Measurements from ENCODE around the gene PICK1. TPM values are rescaled to one million over a fixed set of nuclear protein-coding genes. Genes with fewer than 3 reads are reported as not detected.

Gene PICK1
- total RNA-seq, 1 experiment from 2014 or later = 7.3 TPM

- no peak overlapping the region for H3K4me3 ChIP-seq
- no peaks in the 10 kb centered on the region for H3K36me3 ChIP-seq
- H3K27me3 ChIP-seq = no peaks in the 10 kb centered on the region
- no peak for DNase-seq
- no peaks in the 10 kb centered on the region for H3K9me3 ChIP-seq
These were observed 16.0 kb upstream of the PICK1 start for GRCh38 chr22:38040953-38041759.

- Histone ChIP-seq H3K36me3 (no peaks in the 10 kb centered on the region), H3K27me3 (no peaks in the 10 kb centered on the region), H3K9me3 (no peaks in the 10 kb centered on the region), H3K4me3 (no peak overlapping the region)
- no peak for DNase-seq
These were observed 15.3 kb upstream of the PICK1 start for GRCh38 chr22:38041760-38042487.

DNA sequence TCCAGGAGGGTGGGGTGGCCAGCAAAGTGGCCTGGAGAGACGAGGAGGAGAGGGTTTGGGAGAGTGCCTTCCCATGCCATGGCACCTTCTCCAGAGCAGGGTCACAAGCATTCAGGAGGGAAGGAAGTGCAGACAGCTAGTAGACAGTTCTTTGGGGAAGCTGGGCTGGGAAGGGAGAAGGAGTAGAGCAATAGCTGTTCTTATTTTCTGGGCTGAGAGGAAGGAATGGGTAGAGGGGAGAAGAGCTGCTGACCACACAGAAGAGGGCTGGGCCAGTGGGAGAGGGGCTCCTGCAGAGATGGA lies 14.8 kb upstream of the PICK1 start:
- H3K4me3 ChIP-seq = no peak overlapping the region
- H3K9me3 ChIP-seq = no peaks in the 10 kb centered on the region
- H3K27me3 ChIP-seq = no peaks in the 10 kb centered on the region
- H3K36me3 ChIP-seq = no peaks in the 10 kb centered on the region
- no peak for DNase-seq

DNA sequence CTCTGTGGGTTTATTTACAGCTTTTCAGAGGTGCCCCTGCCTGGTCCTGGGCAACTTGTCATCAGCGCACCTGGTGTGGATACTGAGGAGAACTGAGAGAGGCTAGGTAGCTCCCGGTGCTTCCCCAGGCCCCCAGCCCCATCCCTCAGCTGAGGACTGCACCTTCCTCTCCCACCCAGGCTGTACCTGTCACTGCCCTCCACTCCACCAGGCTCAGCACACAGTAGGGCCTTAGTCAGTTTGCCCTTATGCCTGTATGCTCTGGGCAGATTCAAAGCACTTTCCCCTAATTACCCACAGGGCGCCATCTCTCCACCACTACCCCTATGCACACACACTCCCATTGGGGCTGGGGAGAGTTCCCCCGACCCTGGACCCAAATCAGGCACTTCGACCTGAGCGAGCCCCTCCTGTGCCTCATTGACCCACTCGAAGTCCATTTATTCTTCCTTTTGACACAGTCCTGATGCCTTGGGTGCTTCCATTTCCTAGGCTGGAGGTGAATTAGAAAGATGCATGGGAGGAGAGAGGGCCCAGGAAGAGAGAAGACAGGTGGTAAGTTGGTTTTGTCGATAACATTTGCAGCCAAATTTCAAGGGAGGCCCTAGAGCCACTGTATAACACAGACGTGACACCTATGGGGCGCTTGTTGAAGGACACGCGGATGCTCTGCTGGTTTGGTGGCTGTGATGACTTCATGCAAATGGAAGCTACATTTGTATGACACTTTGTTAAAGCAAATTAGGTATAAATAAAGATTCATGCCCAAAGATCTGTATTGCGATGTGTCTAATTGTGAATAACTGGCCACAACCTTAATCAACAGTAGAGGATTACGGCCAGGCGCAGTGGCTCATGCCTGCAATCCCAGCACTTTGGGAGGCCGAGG lies 13.8 kb upstream of the PICK1 start:
- DNase-seq = no peak
- Histone ChIP-seq H3K27me3 (peaks cover 5% of the 10 kb centered on the region; the same call in 1 of the 2 replicates), H3K4me3 (no peak overlapping the region), H3K36me3 (no peaks in the 10 kb centered on the region), H3K9me3 (no peaks in the 10 kb centered on the region)

DNA sequence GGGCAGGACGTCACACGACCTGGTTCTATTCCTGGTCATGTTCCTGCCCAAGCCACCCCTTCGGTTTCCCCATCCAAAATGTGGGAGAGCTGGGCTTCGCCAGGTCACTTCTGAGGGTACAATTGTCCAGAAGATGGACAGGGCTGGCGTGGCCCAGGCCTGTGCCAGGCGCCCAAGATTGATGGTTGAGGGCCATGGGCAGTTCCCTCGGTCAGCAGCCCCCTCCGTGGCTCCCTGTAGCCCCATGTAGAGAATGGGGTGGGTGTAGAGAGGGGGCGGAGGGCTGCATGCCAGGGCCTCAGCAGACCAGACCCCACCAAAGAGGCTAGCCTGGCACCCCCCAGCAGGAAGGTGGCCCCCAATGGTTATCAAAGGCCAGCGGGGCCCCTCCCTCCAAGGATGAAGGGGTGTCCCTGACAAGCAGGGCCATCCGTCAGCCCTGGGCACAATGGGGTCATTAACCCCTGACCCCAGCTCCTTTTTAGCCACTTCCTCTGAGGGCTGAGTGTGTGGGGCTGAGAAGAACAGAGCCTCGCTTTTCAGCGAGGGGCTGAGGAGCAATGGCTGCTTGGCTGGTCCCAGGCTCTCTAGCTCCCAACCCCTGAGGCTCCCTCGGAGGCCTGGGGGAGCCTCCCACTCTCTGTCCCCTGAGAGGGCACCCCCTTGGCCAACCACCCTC lies 11.0 kb upstream of the PICK1 start:
- Histone ChIP-seq H3K27me3 (peaks cover 5% of the 10 kb centered on the region; the same call in 1 of the 2 replicates), H3K36me3 (no peaks in the 10 kb centered on the region)
- no peak for DNase-seq

DNA sequence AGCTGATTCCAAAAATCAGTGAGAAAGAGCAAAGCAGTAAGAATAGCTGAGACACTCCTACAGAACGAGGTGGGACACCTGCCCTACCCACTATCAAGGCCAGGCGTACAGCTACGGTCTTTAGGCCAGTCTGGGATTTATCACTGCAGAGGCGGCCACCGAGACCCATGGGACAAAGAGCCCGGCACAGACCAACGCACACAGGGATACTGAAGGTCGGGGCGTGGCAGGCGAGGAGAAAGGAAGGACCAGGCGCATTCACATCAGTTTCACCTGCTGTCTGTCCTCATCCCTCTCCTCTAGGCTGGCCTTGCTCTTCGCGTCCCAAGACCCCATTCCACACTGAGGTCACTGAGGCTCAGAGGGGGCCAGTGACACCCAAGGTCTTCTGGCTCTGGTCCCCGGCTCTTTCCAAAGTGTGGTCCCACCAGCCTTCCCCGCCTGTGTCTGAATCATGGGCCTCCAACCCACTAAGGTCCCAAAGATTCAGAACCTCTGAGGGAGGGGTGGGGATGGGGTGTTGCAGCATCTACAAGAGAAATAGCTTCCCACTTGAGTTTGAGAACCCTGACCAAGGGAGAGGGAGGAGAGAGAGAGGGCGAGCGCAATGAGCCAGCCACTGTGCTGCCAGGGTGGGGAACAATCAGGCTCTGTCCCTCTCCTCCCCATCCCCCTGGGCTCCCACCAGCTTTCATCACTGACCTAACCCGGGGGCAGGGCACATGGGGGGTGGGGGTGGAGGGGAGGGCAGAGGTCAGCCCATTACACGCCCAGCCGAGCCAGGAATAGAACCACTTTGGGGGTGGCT lies 7.2 kb upstream of the PICK1 start:
- no peak overlapping the region for H3K4me3 ChIP-seq
- peaks cover 5% of the 10 kb centered on the region; the same call in 1 of the 2 replicates for H3K27me3 ChIP-seq
- H3K9me3 ChIP-seq = no peaks in the 10 kb centered on the region
- DNase-seq = no peak
- H3K36me3 ChIP-seq = no peaks in the 10 kb centered on the region

More for the DNA sequence above, 11.0 kb upstream of the PICK1 start:
- Histone ChIP-seq H3K4me3 (no peak overlapping the region), H3K9me3 (no peaks in the 10 kb centered on the region)

- no peaks in the 10 kb centered on the region for H3K36me3 ChIP-seq
- no peak overlapping the region for H3K4me3 ChIP-seq
- no peak for DNase-seq
- H3K27me3 ChIP-seq = peaks cover 5% of the 10 kb centered on the region; the same call in 1 of the 2 replicates
- H3K9me3 ChIP-seq = no peaks in the 10 kb centered on the region
These were observed 6.5 kb upstream of the PICK1 start for GRCh38 chr22:38050720-38051119.

- DNase-seq = no peak
- peaks cover 5% of the 10 kb centered on the region; the same call in 1 of the 2 replicates for H3K27me3 ChIP-seq
- H3K36me3 ChIP-seq = no peaks in the 10 kb centered on the region
- no peaks in the 10 kb centered on the region for H3K9me3 ChIP-seq
- H3K4me3 ChIP-seq = no peak overlapping the region
These were observed 5.9 kb upstream of the PICK1 start for GRCh38 chr22:38051261-38051660.

DNA sequence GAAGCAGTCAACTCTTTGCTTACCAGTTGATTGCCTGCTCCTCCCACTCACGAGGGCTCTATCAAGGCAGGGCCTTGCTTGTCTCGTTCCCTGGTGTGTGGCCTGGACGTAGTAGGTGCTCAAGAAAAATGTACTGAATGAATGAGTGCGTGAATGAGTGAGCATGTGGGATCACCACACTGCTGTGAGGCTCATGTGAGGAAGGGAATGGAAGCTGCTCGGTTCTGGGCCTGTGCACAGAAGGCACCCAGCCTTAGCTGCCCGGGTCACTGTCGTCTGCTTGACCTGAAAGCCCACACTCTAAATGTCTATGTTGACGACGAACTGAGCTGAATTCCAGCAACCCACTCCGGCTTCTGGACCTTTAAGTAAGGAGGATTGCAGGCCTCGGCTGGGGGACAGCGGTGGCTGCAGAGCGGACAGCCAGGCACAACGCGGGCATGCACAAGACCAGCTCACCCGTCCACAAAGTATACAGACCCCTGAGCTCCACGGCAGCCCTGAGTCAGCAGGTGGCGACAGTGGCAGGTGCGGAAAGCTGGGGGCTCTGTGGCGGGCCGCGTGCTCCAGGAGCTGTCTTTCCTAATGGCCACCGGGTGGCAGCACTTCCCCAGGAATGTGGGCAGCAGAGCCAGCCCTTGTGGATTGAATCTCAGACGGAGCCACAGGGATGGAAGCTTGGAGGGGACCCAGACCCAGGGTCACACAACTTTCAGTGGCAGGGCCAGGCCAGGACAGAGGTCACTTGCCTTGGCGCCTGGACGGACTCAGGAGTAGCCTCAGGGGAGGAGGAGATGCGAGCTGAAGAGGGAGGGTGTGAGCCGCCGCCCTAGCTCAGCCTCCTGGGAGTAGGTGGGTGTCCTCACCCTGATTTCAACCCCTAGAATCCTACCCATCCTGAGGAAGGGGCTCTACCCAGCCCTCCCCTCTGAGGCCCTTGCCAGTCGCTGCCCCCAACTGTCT lies 5.0 kb upstream of the PICK1 start:
- H3K27me3 ChIP-seq = peaks cover 5% of the 10 kb centered on the region; the same call in 1 of the 2 replicates
- no peak overlapping the region for H3K4me3 ChIP-seq
- peak; percentile 56 for DNase-seq
- H3K9me3 ChIP-seq = no peaks in the 10 kb centered on the region
- no peaks in the 10 kb centered on the region for H3K36me3 ChIP-seq

DNA sequence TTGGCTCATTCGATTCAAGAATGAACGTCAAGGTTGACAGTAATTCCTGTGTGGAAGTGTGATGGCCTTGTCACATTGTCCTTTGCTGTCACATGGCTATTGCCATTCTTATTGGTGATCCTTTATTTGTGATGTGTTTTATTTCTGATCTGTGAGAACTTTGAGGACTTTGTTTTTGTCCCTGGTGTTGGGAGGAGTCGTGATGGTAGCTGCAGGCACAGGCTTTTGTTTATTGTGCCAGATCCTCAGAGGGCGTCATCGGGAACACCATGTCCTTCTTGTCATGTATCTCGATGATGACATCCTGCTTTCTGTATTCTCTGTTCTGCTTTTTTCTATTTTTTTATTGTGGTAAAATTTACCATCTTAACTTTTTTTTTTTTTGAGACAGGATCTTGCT lies 5.6 kb downstream of the PICK1 start:
- Histone ChIP-seq H3K27me3 (no peaks in the 10 kb centered on the region), H3K4me3 (no peak overlapping the region), H3K9me3 (no peaks in the 10 kb centered on the region), H3K36me3 (no peaks in the 10 kb centered on the region)
- DNase-seq = no peak

- Histone ChIP-seq H3K4me3 (no peak overlapping the region), H3K27me3 (no peaks in the 10 kb centered on the region), H3K36me3 (no peaks in the 10 kb centered on the region), H3K9me3 (no peaks in the 10 kb centered on the region)
- DNase-seq = no peak
These were observed 8.3 kb downstream of the PICK1 start for GRCh38 chr22:38065539-38065938.

- no peaks in the 10 kb centered on the region for H3K36me3 ChIP-seq
- H3K9me3 ChIP-seq = no peaks in the 10 kb centered on the region
- no peak for DNase-seq
- no peaks in the 10 kb centered on the region for H3K27me3 ChIP-seq
- H3K4me3 ChIP-seq = no peak overlapping the region
These were observed 9.3 kb downstream of the PICK1 start for GRCh38 chr22:38066381-38067027.

- Histone ChIP-seq H3K27me3 (no peaks in the 10 kb centered on the region), H3K36me3 (no peaks in the 10 kb centered on the region), H3K4me3 (no peak overlapping the region), H3K9me3 (no peaks in the 10 kb centered on the region)
- no peak for DNase-seq
These were observed 9.8 kb downstream of the PICK1 start for GRCh38 chr22:38067028-38067415.

DNA sequence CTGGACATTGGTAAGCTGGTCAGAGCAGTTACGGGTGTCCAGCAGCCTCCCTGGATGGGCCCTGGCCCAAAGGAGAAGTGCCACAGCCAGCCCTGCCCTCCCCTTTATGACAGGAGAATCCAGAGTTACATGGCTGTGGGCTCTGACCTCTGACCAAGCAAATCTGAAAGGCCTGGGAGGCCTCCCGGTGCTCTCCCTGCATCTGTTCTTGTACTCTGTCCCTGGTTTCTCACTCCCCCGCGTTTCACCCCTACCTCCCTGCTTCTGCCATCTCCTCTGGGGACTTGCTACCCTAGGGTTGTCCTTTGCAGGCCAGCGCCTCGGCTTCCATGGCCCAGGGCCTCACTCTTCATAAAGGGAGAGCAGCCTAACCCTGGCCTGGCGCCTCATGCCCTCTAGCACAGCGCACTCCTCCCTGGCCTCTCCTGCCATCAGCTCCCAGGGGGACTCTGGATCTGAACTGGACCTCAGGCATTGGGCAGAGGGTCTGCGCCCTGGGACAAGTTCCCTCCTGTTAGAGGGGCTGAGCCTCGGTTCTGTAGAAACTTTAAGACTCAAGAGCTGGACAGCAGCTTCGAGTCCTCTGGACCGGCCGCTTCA lies 10.7 kb downstream of the PICK1 start:
- Histone ChIP-seq H3K9me3 (no peaks in the 10 kb centered on the region), H3K27me3 (no peaks in the 10 kb centered on the region), H3K4me3 (no peak overlapping the region), H3K36me3 (no peaks in the 10 kb centered on the region)
- no peak for DNase-seq
